Frontal cortex (tissue), 4 donors: Measurements from ENCODE around the gene SCFD2. TPM values are rescaled to one million over a fixed set of nuclear protein-coding genes. Genes with fewer than 3 reads are reported as not detected.
"Not testable (repeated sequence)": the region's sequence is repeated elsewhere in the genome, so short reads cannot be mapped to it uniquely, and the experiment has no call there.

ENCODE experiments used
- DNase-seq, 2 donors: peaks; one replicate each; pipeline ENCODE4 v3.0.0; 2012; ENCODE audit warnings: low spot score in 2 of 2
- FAIRE-seq: peaks from 2 replicates; lab custom pipeline; 2012; peaks lifted over from hg19 to GRCh38; lab: Jason Lieb, UNC
- total RNA-seq: library from RNA; depleted of rRNA; stranded (reverse); fragments of >200 nt; gene quantifications from one replicate; pipeline ENCODE4 v1.2.3, GENCODE V29; 2014
- donor health status: control.
- donor health status: control.
- donor health status: control.

Gene SCFD2
- total RNA-seq, 1 donor from 2014 or later, result 17.5 TPM

DNA sequence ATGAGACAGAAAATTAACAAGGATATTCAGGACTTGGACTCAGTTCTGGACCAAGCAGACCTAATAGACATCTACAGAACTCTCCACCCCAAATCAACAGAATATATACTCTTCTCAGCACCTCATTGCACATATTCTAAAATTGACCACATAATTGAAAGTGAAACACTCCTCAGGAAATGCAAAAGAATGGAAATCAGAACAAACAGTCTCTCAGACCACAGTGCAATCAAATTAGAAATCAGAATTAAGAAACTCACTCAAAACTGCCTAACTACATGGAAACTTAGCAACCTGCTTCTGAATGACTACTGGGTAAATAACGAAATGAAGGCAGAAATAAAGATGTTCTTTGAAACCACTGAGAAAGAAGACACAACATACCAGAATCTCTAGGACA lies 333.0 kb downstream of the SCFD2 start:
- not testable (repeated sequence) for FAIRE-seq, DNase-seq

DNA sequence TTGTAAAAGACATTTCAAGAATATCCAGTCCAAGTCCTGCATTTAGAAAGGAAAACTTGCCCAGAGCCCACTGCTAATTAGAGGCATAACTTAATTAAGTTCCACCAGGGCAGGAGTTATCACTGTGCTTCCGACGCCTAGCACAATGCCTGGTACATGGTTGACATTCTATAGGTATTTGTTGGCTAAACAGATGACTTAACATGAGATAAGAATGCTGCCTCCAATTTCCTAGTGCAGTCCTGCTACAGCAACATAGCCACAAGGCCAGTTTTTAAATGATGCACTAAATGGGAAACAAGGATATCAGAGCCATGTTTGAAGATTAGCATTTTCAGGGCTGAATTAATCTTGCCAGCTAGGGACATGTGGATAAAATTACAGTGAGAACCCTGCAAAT lies 339.6 kb downstream of the SCFD2 start:
- FAIRE-seq (no peak), DNase-seq (no peak)

DNA sequence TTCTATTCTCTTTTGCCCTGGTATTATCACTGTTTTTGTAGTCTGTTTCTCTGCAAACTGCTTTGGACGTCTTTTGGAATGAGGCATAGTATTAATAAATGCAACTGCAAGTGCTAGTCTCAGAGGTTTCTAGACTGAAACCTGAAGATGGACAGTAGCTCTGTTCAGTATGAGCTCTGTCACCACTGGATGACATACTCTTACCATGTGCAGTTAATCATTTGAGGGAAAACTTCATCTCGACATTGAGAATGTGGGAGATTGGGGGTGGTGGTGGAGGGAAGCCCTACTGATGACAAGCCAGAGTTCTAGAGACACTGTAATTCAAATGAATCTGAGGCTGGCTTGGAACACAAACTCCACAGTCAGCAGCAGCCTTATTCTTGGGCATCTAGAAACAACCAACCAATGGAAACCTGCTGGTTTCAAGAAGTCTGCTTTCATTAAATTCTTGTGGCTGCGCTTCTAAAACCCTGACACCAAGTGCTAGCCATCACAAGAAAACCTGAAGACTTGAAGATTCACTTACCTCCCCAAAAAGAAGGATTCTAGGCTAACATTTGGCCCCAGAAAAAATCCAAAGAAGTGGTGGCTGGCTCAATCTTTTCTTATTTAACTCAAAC lies 342.1 kb downstream of the SCFD2 start:
- FAIRE-seq, result no peak
- DNase-seq, result no peak

DNA sequence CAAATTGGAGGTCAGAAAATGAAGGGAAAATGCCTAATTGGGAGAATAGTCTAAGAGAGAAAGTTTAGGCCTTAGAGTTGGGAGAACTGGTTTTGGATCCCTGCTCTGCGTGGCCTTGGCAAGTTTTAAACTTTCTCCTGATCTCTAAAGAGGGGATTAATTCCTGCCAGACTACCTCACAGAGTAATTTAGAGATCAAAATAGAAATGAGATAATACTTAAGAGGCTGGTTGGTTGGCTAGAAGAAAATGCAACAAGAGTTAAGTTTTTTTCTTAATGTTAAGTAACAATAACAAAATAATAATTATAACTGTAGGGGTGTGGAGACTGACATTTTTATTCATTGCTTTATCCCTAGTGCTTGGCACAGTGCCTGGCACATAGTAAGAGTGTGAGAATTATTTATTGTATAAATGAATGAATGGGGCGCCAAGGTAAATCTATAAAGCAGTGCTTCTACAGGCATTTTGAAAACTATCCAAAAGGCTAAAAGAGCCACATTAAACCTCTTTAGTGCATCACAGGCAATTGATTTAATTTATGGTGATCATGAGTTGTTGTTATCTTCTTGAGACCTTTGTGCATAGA lies 343.3 kb downstream of the SCFD2 start:
- no peak for FAIRE-seq

DNA sequence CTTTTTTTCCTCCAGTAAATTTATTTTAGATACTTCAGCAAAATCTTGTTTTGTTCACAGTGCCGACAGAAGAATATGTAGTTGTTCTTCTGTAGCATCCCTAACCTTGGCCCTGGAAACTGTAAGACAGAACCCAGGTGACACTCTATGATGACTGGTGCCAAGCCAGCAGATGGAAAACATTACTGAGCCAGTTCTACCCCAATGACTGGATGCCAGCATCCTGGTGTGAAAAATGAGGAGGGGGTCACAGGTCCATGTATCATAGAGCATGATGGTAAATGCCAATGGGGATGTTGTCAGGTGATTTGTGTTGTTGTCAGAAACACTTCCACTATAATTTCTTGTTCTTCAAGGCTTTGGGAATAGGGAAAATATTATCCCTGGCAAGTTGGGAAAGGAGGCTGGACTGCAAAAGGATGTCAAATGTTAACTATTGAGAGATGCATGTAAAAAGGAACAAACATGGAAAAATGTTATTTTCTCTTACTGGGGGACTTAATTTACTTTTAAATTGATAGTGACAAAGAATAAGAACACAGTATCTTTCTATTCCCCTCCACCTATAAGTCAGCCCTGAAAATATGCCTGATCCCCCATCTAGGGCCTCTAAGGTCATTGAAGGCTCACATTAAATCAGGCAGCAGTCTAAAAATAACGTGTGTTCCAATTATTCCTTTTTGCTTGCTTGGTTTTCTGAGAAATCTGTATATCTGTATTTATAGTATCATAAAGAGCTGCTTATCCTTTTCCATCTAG lies 343.9 kb downstream of the SCFD2 start:
- DNase-seq (no peak), FAIRE-seq (no peak)

More for the DNA sequence above, 343.3 kb downstream of the SCFD2 start:
- DNase-seq, result no peak

DNA sequence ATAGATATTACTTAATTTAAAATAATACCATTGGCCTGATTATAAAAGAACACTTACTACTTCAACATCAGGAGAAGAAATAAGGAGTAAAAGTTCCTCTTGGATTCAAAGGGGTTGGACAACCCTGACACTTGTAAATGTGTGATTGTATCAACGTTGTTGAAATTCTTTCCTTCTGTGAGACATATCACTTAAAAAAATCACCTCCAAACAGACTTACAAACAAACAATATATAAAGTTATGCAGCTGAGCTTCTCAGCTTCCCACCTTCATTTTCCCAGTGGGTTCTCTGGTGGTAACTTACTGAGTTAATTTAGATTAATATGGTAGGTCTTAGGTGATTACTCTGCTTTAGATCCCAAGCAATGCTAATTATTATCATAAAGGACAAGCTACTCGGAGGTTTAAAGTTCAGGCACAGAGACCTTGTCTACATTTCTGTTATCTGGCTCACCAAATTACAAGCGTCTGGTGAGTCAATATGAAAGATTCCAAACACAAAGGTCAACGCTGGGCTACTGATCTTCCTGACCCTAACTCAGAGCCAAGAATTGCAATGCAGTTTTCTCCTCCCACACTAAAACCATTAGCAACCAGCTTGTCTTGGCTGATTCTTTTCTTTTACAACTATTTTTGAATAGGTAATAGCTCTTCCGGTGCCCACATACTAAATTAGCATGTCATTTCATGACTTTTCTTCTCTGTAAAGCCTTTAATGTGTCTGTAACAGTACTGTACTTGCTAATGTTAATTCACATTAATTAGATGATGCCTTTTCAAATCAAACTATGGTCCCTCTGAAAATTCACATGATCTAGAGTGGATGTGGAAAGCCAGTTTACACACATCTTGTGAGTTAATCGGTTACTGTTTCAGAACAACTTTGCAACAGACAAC lies 346.1 kb downstream of the SCFD2 start:
- no peak for DNase-seq
- no peak for FAIRE-seq

DNA sequence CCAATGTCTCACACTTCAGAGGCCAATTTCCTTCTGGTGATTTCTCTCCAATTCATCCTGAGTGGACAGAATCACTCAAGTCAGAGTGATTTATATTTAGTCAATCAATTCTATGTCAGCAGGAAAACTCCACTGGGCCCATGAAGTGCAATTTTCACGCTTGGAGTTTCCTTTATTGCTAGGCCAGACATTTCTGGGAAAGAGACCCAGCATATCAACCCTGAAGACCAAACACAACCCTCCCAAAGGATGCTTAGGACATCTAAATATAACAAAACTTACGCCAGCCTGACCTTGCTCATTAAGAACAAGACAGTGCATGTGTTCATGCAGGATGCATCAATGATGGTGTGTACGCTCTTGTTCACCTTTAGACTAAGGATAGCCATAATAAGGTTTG lies 347.4 kb downstream of the SCFD2 start:
- FAIRE-seq, result no peak
- no peak for DNase-seq

DNA sequence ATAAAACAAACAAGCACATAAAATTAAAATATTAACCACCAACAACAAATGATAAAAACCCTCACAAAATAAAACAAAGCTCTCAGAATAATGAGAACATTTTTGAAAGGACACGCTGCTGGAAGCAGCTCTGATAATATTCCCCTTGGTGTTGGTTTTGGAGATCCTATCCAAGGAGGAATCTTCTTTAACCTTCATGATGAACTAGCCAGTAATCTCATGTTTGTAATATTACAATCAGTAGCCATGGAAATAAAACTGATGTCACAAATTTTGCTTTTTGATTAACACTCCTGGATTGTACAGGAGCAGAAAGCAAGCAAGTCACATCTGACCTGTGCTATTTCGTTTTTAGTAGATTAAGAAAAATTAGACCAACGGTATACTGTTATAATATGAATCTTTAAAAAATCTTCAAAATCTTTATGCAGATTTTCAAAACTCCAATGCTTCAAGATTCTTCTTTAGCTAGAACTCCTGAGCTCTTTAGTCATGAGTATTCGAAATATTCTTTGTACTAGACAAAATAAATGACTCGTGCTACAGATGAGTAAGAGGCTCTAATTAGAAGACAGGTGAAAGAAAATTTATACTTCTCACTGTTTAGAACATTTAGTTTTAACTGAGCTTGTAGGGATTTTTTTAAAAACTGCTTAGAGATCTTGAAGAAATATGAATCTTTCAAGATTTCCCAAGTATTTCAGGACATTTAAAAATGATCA lies 349.6 kb downstream of the SCFD2 start:
- DNase-seq (no peak), FAIRE-seq (no peak)

DNA sequence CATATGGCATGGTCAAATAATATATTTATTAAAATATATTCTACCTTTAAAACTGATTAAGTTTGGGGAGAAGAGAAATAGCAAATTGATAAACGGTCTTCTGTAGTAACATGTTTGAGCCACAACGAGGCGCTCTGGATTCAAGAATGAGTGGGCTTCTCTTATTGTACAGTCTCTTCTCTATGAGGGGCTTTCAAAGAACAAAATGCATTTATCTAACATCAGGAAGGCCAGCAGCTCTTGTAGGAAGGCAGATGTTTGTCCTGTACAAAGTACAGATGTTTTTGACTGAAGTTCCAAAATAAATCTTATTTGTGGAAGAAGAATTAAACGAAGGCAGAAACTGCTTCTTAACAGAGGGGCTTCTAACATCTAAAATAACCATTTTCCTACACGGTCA lies 350.2 kb downstream of the SCFD2 start:
- DNase-seq (no peak), FAIRE-seq (no peak)

DNA sequence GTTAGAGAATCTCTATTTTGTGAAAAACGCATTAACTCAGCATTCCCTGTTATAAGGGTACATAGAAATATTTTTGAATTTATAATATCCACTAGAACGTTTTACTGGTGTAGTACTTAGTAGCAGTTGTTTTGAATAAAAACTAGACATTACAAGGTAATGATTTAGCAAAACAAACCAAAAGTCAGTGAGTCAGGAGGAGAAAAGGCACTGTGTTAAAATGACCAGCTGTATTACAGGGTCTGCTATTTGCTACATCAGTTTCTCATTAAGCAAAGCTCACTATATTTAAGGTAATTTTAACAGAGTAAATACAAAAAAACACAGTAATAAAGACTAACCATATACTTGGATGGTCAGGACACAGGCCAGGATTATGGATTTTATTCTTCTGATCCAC lies 351.0 kb downstream of the SCFD2 start:
- no peak for DNase-seq
- FAIRE-seq, result no peak

DNA sequence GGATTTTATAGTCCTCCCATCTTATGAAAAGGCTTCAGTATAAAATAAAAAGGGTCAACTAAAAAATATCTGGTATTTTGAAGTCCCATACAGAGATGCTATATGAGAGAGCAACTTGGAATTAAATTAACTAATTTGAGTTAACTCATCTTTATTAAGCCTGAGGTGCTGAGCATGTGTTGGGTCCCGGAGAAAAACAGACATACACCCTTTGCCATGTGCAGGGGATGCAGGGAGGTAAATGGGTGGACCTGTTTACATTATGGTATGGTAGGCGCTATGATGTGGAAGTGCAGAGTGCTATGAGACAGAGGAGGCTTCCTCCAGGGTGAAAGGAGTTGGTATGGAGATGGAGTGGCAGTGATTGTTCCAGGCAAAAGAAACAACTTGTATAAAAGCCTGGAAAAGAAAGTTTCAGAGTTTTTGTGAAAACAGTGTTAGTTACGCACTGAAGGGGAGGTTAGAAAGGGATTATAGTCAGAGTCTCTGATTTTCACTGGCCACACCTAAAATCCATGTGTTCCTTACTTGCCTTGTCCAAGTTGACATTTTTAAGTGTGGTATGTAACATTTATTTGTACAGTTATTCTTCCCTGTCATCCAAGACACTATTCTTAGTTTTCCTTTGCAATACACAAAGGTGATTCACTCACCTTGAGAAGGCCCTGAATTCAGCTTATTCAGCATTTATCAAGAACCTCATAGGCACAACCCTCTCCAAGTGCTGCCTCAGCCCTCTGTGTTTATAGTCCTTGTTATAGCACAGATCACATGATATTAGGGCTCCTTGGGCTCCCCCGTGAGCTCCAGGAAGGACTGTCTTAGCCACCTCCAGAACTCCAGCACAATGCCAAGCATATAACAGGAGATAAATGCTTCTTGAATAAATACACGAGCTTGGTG lies 351.7 kb downstream of the SCFD2 start:
- DNase-seq (no peak), FAIRE-seq (no peak)

DNA sequence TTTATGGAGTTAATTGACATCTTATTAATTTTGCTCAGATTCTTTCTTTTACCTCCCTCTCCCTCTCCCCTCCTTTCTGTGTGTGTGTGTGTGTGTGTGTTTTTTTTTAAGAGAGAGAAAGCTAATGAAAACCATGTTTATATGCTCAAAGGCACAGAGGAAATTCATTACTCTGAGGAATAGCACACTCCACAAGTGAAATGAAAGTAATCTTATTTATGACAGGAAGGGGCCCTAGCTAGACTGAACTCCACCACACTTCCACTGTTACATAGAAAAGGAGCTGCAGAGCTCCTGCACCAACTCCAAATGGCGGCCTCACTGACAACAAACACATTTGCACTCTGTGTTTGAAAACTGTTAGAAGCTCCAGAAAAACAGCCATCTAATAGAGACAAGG lies 353.1 kb downstream of the SCFD2 start:
- DNase-seq, result no peak
- no peak for FAIRE-seq

DNA sequence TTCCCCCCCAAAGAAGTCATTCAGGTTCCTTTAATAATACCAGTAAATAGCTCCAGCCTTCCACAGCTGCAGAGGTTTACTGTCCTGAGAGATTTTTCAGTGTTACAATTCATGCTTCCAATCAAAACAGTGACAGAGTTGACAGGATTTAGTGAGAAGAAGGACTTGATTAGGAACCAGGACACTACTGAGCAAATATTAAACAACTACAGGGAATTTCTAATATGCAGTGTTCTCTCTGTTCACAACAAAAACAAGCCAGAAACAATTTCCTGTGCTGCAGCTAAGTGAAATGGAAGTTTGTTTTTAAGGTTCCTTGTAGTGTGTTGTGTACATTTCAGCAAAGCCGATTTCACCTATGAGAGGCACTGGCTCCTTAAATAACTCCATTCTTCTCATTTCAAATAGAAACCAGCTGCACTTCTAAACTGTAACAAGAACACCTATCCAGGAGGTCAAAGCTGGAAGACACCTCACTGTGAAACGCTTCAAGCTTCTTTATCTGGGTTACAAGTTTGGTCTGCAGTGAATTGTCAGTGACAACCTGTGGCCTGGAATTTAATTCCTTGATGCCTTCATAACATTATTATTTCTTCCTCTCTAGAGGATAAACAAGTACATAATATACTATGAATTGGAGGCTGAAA lies 354.5 kb downstream of the SCFD2 start:
- FAIRE-seq (no peak), DNase-seq (no peak)

DNA sequence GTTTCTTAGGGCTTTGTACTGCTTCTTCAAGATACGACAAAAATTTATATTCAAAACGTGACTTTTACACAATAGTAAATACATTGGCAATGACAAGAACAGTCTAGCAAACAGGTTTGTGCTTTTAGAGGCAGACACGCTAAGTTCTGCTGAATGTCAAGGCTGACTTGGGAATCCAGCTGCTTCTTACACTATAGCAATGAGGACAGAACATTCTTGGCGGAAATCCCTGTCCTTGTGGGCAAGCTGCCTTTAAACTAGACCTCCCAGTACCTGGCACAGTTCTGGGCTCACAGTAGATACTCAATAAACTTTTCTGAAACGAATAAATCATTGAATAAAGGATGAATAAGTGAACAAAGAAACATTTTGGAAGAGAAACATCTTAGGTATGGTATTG lies 355.5 kb downstream of the SCFD2 start:
- no peak for DNase-seq
- FAIRE-seq, result no peak

DNA sequence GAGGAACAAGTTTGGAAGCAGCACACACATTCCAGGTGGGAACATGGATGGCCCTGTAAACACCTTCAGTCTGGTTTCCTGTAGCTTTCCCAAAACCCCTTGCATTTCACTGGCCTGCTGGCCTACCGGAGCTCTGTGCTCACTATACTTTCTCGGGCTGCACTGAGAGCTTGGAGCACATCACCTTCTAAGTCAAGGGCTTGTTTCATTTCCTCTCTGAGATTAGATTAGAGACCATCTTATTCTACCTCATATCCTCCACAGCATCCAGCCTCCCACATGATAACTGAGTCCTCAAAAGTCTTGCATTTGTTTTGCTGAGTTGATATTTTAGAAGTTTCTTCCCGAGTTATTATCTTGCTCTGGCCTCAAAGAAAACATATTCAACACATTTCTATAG lies 356.0 kb downstream of the SCFD2 start:
- DNase-seq (no peak), FAIRE-seq (no peak)

DNA sequence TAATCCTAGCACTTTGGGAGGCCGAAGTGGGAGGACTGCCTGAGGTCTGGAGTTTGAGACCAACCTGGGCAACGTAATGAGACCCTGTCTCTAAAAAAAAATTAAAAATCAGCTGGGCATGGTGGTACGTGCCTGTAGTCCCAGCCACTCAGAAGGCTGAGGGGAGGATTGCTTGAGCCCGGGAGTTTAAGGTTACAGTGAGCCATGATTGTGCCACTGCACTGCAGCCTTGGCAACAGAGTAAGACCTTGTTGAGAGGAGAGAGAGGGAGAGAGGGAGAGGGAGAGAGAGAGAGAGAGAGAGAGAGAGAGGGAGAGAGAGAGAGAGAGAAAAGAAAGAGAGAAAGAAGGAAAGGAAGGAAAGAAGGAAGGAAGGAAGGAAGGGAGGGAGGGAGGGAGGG lies 358.8 kb downstream of the SCFD2 start:
- no peak for DNase-seq
- FAIRE-seq, result no peak

DNA sequence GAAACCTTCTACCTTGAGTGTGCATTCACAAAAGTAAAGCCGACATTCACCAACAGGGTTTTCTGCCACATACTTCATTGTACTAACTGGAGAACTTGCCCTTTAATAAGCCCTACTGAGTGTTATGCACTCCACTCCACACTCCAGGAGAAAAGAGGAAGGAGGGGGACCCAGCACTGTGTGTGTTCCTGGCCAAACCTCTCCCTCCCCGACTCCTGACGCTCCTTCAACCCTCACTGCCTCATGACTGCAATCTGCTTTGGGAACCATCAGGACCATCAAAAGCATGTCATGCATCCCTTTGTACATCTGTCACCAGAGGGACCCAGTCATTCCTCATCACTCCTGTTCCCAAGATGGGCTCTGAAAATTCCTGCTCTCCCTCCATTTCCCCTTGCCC lies 360.1 kb downstream of the SCFD2 start:
- no peak for FAIRE-seq
- DNase-seq, result no peak

DNA sequence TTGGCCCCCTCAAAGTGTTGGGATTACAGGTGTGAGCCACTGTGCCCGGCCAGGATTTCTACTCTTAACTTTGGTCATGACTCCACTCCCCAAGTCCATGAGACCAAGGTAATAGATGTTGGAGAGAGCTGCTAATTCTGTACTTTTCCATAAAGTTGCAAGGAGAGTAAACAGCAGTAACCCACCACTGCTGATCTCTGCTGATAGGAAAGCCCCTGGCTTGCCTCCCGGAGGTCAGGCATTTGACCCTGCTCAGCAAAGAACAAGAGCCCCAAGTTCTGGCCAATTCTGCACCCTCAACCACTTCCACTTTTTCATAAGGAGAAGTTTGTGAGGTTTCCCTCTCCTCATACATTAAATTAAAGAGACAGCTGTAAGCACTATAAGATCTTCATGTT lies 360.7 kb downstream of the SCFD2 start:
- no peak for FAIRE-seq
- DNase-seq, result no peak
